H1 (cell line): Measurements from ENCODE around the gene TSR1. TPM values are rescaled to one million over a fixed set of nuclear protein-coding genes. Genes with fewer than 3 reads are reported as not detected.

Experiments used
- CTCF ChIA-PET: fragments of 300-600 bp; sonication (Branson Sonifier 250); formaldehyde crosslinking; loops from one replicate; lab custom pipeline; 2021; ENCODE audit not compliant: partially characterized antibody; lab: Charles Lee
- POLR2A ChIA-PET: fragments of 300-600 bp; sonication (Branson Sonifier 250); formaldehyde crosslinking; loops from one replicate; lab custom pipeline; 2021; ENCODE audit warnings: inconsistent platforms; ENCODE audit not compliant: partially characterized antibody; lab: Charles Lee
- DNase-seq, 2 experiments: peaks; one replicate each; pipeline versions ENCODE4 v3.0.0 to v3.0.0-alpha.2; 2010 to 2022; ENCODE audit warnings: low spot score in 2 of 2, low read depth in 1 of 2, mixed read lengths in 1 of 2
- FAIRE-seq: peaks from 2 replicates; lab custom pipeline; 2011; peaks lifted over from hg19 to GRCh38; lab: Jason Lieb, UNC
- H2AFZ ChIP-seq: 2 replicates; pipeline ENCODE4 v1.8.1; 2012; ENCODE audit warnings: low read length, inconsistent platforms
- H2AK5ac ChIP-seq: 2 replicates; pipeline ENCODE4 v1.6.1; 2013; ENCODE audit warnings: low read depth, low read length
- H2BK120ac ChIP-seq: replicated peaks from 2 replicates; pipeline ENCODE3; 2013; ENCODE audit warnings: low read depth, low read length, inconsistent platforms
- H2BK12ac ChIP-seq: 2 replicates; pipeline ENCODE4 v1.6.1; 2013; ENCODE audit warnings: low read depth, low read length
- H2BK15ac ChIP-seq: 2 replicates; pipeline ENCODE4 v1.6.1; 2013; ENCODE audit warnings: low read length
- H2BK20ac ChIP-seq: 2 replicates; pipeline ENCODE4 v1.6.1; 2013; ENCODE audit warnings: low read length
- H2BK5ac ChIP-seq: 2 replicates; pipeline ENCODE4 v1.6.1; 2013; ENCODE audit warnings: low read depth, low read length
- H3K14ac ChIP-seq: 2 replicates; pipeline ENCODE4 v1.6.1; 2013; ENCODE audit warnings: inconsistent platforms; ENCODE audit not compliant: insufficient read length
- H3K18ac ChIP-seq: 2 replicates; pipeline ENCODE4 v1.6.1; 2013; ENCODE audit warnings: low read length; ENCODE audit errors: extremely low read depth
- H3K23ac ChIP-seq: 2 replicates; pipeline ENCODE4 v1.6.1; 2013; ENCODE audit warnings: inconsistent platforms; ENCODE audit not compliant: insufficient read length
- H3K23me2 ChIP-seq: 2 replicates; pipeline ENCODE4 v1.6.1; 2013; ENCODE audit warnings: low read depth, low read length
- H3K27ac ChIP-seq: 2 replicates; pipeline ENCODE4 v1.6.1; 2011; ENCODE audit warnings: low read depth, low read length, inconsistent platforms
- H3K27me3 ChIP-seq, 4 experiments: replicated peaks in 1 of 4; 1 replicate in 1 of 4; 2 replicates in 3 of 4; pipeline versions ENCODE4 v1.6.1 to v1.8.1; 2011 to 2013; ENCODE audit warnings: low read length in 3 of 4, mild to moderate bottlenecking in 3 of 4, inconsistent platforms in 2 of 4, mixed read lengths in 2 of 4, moderate library complexity in 1 of 4; ENCODE audit not compliant: control insufficient read depth in 3 of 4, insufficient read depth in 3 of 4; ENCODE audit errors: extremely low read depth in 1 of 4
- H3K36me3 ChIP-seq, 4 experiments: 2 replicates each; pipeline versions ENCODE4 v1.6.1 to v1.8.1; 2011 to 2013; ENCODE audit warnings: mild to moderate bottlenecking in 4 of 4, low read length in 3 of 4, moderate library complexity in 2 of 4, control low read depth in 1 of 4, inconsistent platforms in 1 of 4; ENCODE audit not compliant: insufficient read depth in 4 of 4, control insufficient read depth in 2 of 4
- H3K4ac ChIP-seq: replicated peaks from 2 replicates; pipeline ENCODE3; 2013; ENCODE audit warnings: low read length, low read depth, mixed read lengths, inconsistent platforms; ENCODE audit not compliant: insufficient read length
- H3K4me1 ChIP-seq, 4 experiments: replicated peaks in 1 of 4; 1 replicate in 1 of 4; 2 replicates in 3 of 4; pipeline versions ENCODE4 v1.6.1 to v1.8.1; 2011 to 2013; ENCODE audit warnings: low read length in 3 of 4, inconsistent platforms in 2 of 4, mixed read lengths in 1 of 4; ENCODE audit not compliant: insufficient read depth in 4 of 4, control insufficient read depth in 3 of 4
- H3K4me2 ChIP-seq, 2 experiments: 2 replicates each; pipeline versions ENCODE4 v1.6.1 to v1.8.1; 2011 to 2013; ENCODE audit warnings: low read depth in 2 of 2, low read length in 2 of 2, control low read depth in 1 of 2, inconsistent platforms in 1 of 2, mild to moderate bottlenecking in 1 of 2; ENCODE audit not compliant: insufficient read depth in 1 of 2
- H3K4me3 ChIP-seq, 4 experiments: fragments of 200-600, 300-600 bp in 1 of 4; sonication (generic), shearing (Covaris generic), sonication (Bioruptor Twin) in 1 of 4; 2 replicates each; pipeline versions ENCODE4 v1.5.1 to v1.8.1; 2011 to 2016; ENCODE audit warnings: low read length in 4 of 4, low read depth in 3 of 4, control low read depth in 2 of 4, inconsistent platforms in 2 of 4, mild to moderate bottlenecking in 2 of 4, mixed read lengths in 1 of 4, moderate library complexity in 1 of 4; ENCODE audit not compliant: insufficient read depth in 2 of 4; ENCODE audit errors: extremely low read depth in 1 of 4
- H3K56ac ChIP-seq: replicated peaks from 2 replicates; pipeline ENCODE3; 2013; ENCODE audit warnings: low read depth, mild to moderate bottlenecking, mixed read lengths, low read length, inconsistent platforms; ENCODE audit not compliant: insufficient read length
- H3K79me1 ChIP-seq: 2 replicates; pipeline ENCODE4 v1.6.1; 2013; ENCODE audit warnings: low read depth, low read length, control low read depth
- H3K79me2 ChIP-seq, 2 experiments: 2 replicates each; pipeline versions ENCODE4 v1.6.1 to v1.8.1; 2012 to 2013; ENCODE audit warnings: low read length in 2 of 2, mild to moderate bottlenecking in 2 of 2, inconsistent platforms in 1 of 2; ENCODE audit not compliant: insufficient read depth in 2 of 2, control insufficient read depth in 1 of 2
- H3K9ac ChIP-seq, 4 experiments: replicated peaks in 1 of 4; 1 replicate in 1 of 4; 2 replicates in 3 of 4; pipeline versions ENCODE4 v1.6.1 to v1.8.1; 2011 to 2013; ENCODE audit warnings: low read depth in 3 of 4, low read length in 3 of 4, control low read depth in 2 of 4, mild to moderate bottlenecking in 2 of 4, moderate library complexity in 2 of 4, inconsistent platforms in 1 of 4; ENCODE audit errors: extremely low read depth in 1 of 4
- H3K9me3 ChIP-seq, 2 experiments: 2 replicates each; pipeline versions ENCODE4 v1.6.1 to v1.8.1; 2012 to 2013; ENCODE audit warnings: mild to moderate bottlenecking in 2 of 2, moderate library complexity in 2 of 2, control low read depth in 1 of 2, inconsistent platforms in 1 of 2, low read depth in 1 of 2, low read length in 1 of 2, mixed read lengths in 1 of 2; ENCODE audit not compliant: insufficient read depth in 2 of 2
- H4K20me1 ChIP-seq, 2 experiments: replicated peaks in 1 of 2; 2 replicates each; pipeline versions ENCODE3 to v1.8.1; 2011 to 2013; ENCODE audit warnings: inconsistent platforms in 2 of 2, low read length in 2 of 2, mild to moderate bottlenecking in 1 of 2; ENCODE audit not compliant: insufficient read depth in 2 of 2, control insufficient read depth in 1 of 2
- H4K5ac ChIP-seq: 2 replicates; pipeline ENCODE4 v1.6.1; 2013; ENCODE audit warnings: low read length, low read depth, mixed read lengths, inconsistent platforms; ENCODE audit not compliant: insufficient read length
- H4K8ac ChIP-seq: 2 replicates; pipeline ENCODE4 v1.8.0; 2013; ENCODE audit warnings: mild to moderate bottlenecking, moderate library complexity, low read length, inconsistent platforms; ENCODE audit not compliant: insufficient read depth; ENCODE audit errors: extremely low read depth
- H4K91ac ChIP-seq: replicated peaks from 2 replicates; pipeline ENCODE3; 2013; ENCODE audit warnings: low read length, mixed read lengths, inconsistent platforms; ENCODE audit not compliant: insufficient read length
- CEBPB ChIP-seq: IDR thresholded peaks from 2 replicates; pipeline ENCODE4 v1.6.1; 2012; ENCODE audit warnings: low read depth, low read length
- CHD1 ChIP-seq: IDR thresholded peaks from 2 replicates; pipeline ENCODE4 v1.6.1; 2012; ENCODE audit warnings: low read depth, low read length, improper control_type of control experiment
- CREB1 ChIP-seq: IDR thresholded peaks from 2 replicates; pipeline ENCODE4 v1.6.1; 2012; ENCODE audit warnings: inconsistent platforms
- GTF2F1 ChIP-seq: IDR thresholded peaks from 2 replicates; pipeline ENCODE4 v1.6.1; 2012; ENCODE audit warnings: low read depth, low read length, improper control_type of control experiment, borderline replicate concordance
- JUN ChIP-seq: IDR thresholded peaks from 2 replicates; pipeline ENCODE4 v1.6.1; 2011; ENCODE audit warnings: low read depth, mild to moderate bottlenecking, improper control_type of control experiment, low read length
- KDM5A ChIP-seq: fragments of 200-600 bp; IDR thresholded peaks from 2 replicates; pipeline ENCODE4 v1.7.1; 2012; ENCODE audit warnings: mild to moderate bottlenecking, low read length, inconsistent platforms, mixed read lengths
- SIN3A ChIP-seq, 2 experiments: IDR thresholded peaks in 1 of 2; conservative IDR thresholded peaks in 1 of 2; 2 replicates each; pipeline ENCODE4 v1.6.1; 2011 to 2012; ENCODE audit warnings: low read length in 2 of 2, improper control_type of control experiment in 1 of 2, low read depth in 1 of 2, mild to moderate bottlenecking in 1 of 2
- SP2 ChIP-seq: IDR thresholded peaks from 2 replicates; pipeline ENCODE4 v1.6.1; 2012; ENCODE audit warnings: mild to moderate bottlenecking, low read length, inconsistent platforms
- TEAD4 ChIP-seq: IDR thresholded peaks from 2 replicates; pipeline ENCODE4 v1.6.1; 2012; ENCODE audit warnings: low read depth, low read length, inconsistent platforms, mixed read lengths
- WGBS, 2 experiments: shearing (Covaris generic) in 1 of 2; methylation state at CpG; one replicate each; pipeline versions ENCODE4 v1.1.6 to v1.1.7; 2013 to 2015; ENCODE audit warnings: low lambda C conversion rate in 2 of 2, mixed read lengths in 2 of 2, inconsistent platforms in 1 of 2, low coverage in 1 of 2, missing lambda C conversion rate in 1 of 2; ENCODE audit not compliant: insufficient replicate concordance in 2 of 2, insufficient coverage in 1 of 2, insufficient read length in 1 of 2; ENCODE audit errors: extremely low coverage in 1 of 2, missing lambda C conversion rate in 1 of 2; 5-methylcytosine and 5-hydroxymethylcytosine counted together
- polyA plus RNA-seq, 7 experiments: library from polyadenylated mRNA; depleted of rRNA in 3 of 7; stranded (reverse) in 5 of 7; unstranded in 2 of 7; fragments of >200 nt in 5 of 7; fragments of 200-250 nt in 2 of 7; gene quantifications; 1 replicate in 5 of 7; 2 replicates in 1 of 7; 4 replicates in 1 of 7; pipeline versions ENCODE4 v1.2.1 to v1.2.3, GENCODE V29; 2011 to 2013; ENCODE audit warnings: missing spikeins in 2 of 7, mixed read lengths in 2 of 7
- total RNA-seq: library from RNA; stranded (reverse); fragmentation: NEBNext Ultra II Directional; extraction: Animal tissue kit (Norgen Biotek cat#: 25700); gene quantifications from 2 replicates; pipeline ENCODE4 v1.2.1, GENCODE V29; 2021
- TF ChIP-seq, protein P1 (sequence below): IDR thresholded peaks from 2 replicates; pipeline ENCODE4 v1.6.1; 2012; ENCODE audit warnings: low read length, inconsistent platforms
- TF ChIP-seq, protein P2 (sequence below): IDR thresholded peaks from 2 replicates; pipeline ENCODE4 v1.6.1; 2012; ENCODE audit warnings: inconsistent platforms

The TSR1 gene
- total and polyA plus RNA-seq, 2 of the 8 experiments (the other 6 are each of a cell fraction or from before 2014, with no cell fraction given): 14.5 to 69.7 TPM

DNA sequence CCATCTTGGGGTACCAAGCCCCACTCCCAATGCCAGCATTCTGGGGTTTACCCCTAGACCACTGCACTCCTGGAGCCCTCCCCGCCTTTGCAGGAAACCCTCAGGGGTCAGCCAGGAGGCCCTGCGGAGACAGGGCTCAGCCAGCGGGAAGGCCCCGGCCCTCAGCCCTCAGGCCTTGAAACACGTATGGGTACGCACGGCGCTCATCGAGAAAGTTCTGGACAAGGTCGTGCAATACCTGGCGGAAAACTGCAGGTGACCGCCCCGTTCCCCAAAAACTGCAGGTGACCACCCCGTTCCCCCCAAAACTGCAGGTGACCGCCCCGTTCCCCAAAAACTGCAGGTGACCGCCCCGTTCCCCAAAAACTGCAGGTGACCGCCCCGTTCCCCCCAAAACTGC is 25.8 kb upstream of the TSR1 start:
- H4K20me1 ChIP-seq: peaks cover 2 to 6% of the 10 kb centered on the region in 2 experiments
- H3K36me3 ChIP-seq: peaks cover 0 to 10% (median 6%) of the 10 kb centered on the region in 4 experiments; a peak in 4 of 8 replicates
- H2AFZ ChIP-seq: no peak overlapping the region
- no peak overlapping the region for H3K23ac ChIP-seq
- ChIA-PET CTCF (interaction anchor here (1.7 to 6.8 kb wide), 4 partner anchors 8 to 23 kb away, joined by 8 to 55 read pairs (median 16); no protein-coding TSS in a partner anchor), POLR2A (interaction anchor here (1.2 to 2.1 kb wide), 6 partner anchors 8 to 38 kb away, joined by 3 to 13 read pairs (median 4); no protein-coding TSS in a partner anchor)
- 90% methylated on average over 16 of the region's 20 CpGs; no CpG with 5 or more reads in 1 of the 2 experiments for WGBS, 2 experiments
- no peak overlapping the region for H2BK12ac ChIP-seq
- H2BK15ac ChIP-seq: no peak overlapping the region
- H3K56ac ChIP-seq: no peak overlapping the region
- TF ChIP-seq KDM5A: no peak
- TF ChIP-seq CHD1: no peak
- no peak for TF ChIP-seq GTF2F1
- TF ChIP-seq, protein P1, sequence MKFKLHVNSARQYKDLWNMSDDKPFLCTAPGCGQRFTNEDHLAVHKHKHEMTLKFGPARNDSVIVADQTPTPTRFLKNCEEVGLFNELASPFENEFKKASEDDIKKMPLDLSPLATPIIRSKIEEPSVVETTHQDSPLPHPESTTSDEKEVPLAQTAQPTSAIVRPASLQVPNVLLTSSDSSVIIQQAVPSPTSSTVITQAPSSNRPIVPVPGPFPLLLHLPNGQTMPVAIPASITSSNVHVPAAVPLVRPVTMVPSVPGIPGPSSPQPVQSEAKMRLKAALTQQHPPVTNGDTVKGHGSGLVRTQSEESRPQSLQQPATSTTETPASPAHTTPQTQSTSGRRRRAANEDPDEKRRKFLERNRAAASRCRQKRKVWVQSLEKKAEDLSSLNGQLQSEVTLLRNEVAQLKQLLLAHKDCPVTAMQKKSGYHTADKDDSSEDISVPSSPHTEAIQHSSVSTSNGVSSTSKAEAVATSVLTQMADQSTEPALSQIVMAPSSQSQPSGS: no peak
- no peak for TF ChIP-seq TEAD4
- no peak for TF ChIP-seq CREB1
- no peak for TF ChIP-seq SP2
- TF ChIP-seq JUN: no peak
- TF ChIP-seq CEBPB: no peak
- no peak for TF ChIP-seq SIN3A (conservative IDR thresholded peaks at IDR 0.05 in 1 of 2, IDR thresholded peaks at IDR 0.05 in 1 of 2; ENCODE audit: low read depth in 1 of 2, low read length in 2 of 2)
- TF ChIP-seq, protein P2, sequence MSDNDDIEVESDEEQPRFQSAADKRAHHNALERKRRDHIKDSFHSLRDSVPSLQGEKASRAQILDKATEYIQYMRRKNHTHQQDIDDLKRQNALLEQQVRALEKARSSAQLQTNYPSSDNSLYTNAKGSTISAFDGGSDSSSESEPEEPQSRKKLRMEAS: no peak
- no peak overlapping the region for H2BK20ac ChIP-seq
- no peak overlapping the region for H3K4ac ChIP-seq
- H2BK120ac ChIP-seq: no peak overlapping the region
- H3K9ac ChIP-seq: no peak overlapping the region
- H3K4me2 ChIP-seq: no peak overlapping the region
- H4K91ac ChIP-seq: no peak overlapping the region
- H3K27ac ChIP-seq: no peak overlapping the region
- no peak overlapping the region for H2AK5ac ChIP-seq
- H3K23me2 ChIP-seq: no peaks in the 10 kb centered on the region
- no peak overlapping the region for H3K18ac ChIP-seq
- H3K79me1 ChIP-seq: no peaks in the 10 kb centered on the region
- H3K14ac ChIP-seq: no peak overlapping the region
- no peaks in the 10 kb centered on the region for H3K79me2 ChIP-seq
- DNase-seq: no peak
- H3K27me3 ChIP-seq: no peaks in the 10 kb centered on the region
- no peaks in the 10 kb centered on the region for H3K9me3 ChIP-seq
- no peak overlapping the region for H4K5ac ChIP-seq
- H3K4me3 ChIP-seq: no peak overlapping the region
- FAIRE-seq: no peak
- no peak overlapping the region; the same call in 1 of the 2 replicates for H2BK5ac ChIP-seq
- no peaks in the 10 kb centered on the region; a peak in 2 of 7 replicates for H3K4me1 ChIP-seq
- no peak overlapping the region; the same call in 1 of the 2 replicates for H4K8ac ChIP-seq
